ENCODE data around the gene DMBX1.

Gene DMBX1

GRCh38 chr1:46526013-46526690 is 36.5 kb downstream of the DMBX1 start:
- no peak for DNase-seq

- DNase-seq: no peak
Observed at GRCh38 chr1:46526691-46527291, 37.2 kb downstream of the DMBX1 start.

- peak; percentile 88 for DNase-seq
Observed at GRCh38 chr1:46527474-46528296, 38.0 kb downstream of the DMBX1 start.

GRCh38 chr1:46528297-46528955 is 38.8 kb downstream of the DMBX1 start:
- no peak for DNase-seq

- DNase-seq: peak; percentile 27
Observed at GRCh38 chr1:46529031-46529630, 39.5 kb downstream of the DMBX1 start.

GRCh38 chr1:46530311-46530710 is 40.7 kb downstream of the DMBX1 start:
- no peak for DNase-seq

- no peak for DNase-seq
Observed at GRCh38 chr1:46530791-46531409, 41.3 kb downstream of the DMBX1 start.

- peak; percentile 39 for DNase-seq
Observed at GRCh38 chr1:46532095-46532494, 42.5 kb downstream of the DMBX1 start.

- peak; percentile 76 for DNase-seq
Observed at GRCh38 chr1:46532498-46533178, 43.0 kb downstream of the DMBX1 start.

GRCh38 chr1:46533179-46533864 is 43.7 kb downstream of the DMBX1 start:
- DNase-seq: peak; percentile 55

- peak; percentile 43 for DNase-seq
Observed at GRCh38 chr1:46535063-46535462, 45.4 kb downstream of the DMBX1 start.

GRCh38 chr1:46536527-46536926 is 46.9 kb downstream of the DMBX1 start:
- no peak for DNase-seq

- no peak for DNase-seq
Observed at GRCh38 chr1:46537651-46538050, 48.0 kb downstream of the DMBX1 start.

- DNase-seq: no peak
Observed at GRCh38 chr1:46538147-46538546, 48.5 kb downstream of the DMBX1 start.
